SH-SY5Y (cell line): ENCODE results near the gene HSF2BP.

Experiments used
- GATA2 ChIP-seq: IDR thresholded peaks from 2 replicates; pipeline ENCODE4 v1.6.1; 2011; ENCODE audit warnings: mild to moderate bottlenecking, low read depth, low read length
- GATA3 ChIP-seq: IDR thresholded peaks from 2 replicates; pipeline ENCODE4 v1.6.1; 2011; ENCODE audit warnings: low read depth, mild to moderate bottlenecking, low read length, moderate library complexity

HSF2BP gene

DNA sequence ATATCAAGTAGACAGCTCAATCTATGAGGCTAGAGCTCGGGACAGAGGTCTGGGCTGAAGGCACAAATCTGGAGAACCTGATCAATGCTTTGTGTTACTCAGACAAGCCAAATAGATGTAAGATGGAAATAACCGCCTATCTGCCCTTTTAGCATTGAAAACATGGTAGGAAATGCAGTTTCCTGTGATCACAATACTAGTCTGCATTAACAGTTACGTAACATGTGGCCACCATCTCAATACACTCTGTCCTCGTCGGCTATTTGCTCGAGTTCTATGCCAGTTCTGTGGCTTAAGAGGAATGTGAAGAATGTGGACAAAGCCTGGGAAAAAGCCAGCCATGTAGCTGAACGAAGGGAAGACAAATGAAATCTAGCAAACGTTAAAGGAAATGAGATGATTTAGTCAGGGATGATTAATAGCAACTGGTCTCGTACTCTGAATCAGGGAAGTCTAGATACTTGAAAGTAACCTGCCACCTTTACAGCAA is 73.3 kb downstream of the HSF2BP start:
- TF ChIP-seq GATA2 (no peak), GATA3 (no peak)

DNA sequence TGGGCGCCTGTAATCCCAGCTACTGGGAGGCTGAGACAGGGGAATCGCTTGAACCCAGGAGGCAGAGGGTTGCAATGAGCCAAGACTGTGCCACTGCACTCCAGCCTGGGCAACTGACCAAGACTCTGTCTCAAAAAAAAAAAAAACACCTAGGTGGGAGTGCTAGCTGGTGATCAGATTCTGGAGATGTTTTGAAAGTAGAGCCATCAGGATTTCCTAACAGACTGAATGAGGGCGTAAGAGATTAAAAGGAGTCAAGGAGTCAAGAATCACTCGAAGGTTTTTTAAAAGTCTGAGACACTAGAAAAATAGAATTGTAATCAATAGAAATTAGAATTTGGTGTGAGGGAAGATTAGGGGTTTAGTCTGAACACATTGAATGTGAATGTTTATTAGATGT is 73.8 kb downstream of the HSF2BP start:
- TF ChIP-seq GATA3 (no peak), GATA2 (no peak)

DNA sequence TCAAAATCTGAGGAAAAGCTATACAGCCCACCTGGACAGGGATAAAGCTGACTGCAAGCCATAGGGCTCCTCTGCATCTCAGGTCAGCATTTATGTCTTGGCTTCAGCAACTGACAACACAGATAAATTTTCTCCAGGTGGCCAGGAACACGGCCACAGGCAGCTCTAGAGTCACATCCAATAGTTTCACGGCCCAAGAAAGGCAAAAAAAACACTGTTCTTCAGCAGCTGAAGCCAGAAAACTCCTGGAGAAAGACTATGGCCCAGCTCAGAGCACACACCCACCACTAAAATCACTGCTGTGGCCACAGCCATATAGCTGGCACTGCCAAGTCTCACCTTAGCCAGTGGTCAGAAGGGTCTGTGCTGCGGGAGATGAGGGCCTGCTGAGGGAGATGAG is 77.8 kb downstream of the HSF2BP start:
- TF ChIP-seq GATA3, result no peak
- no peak for TF ChIP-seq GATA2

DNA sequence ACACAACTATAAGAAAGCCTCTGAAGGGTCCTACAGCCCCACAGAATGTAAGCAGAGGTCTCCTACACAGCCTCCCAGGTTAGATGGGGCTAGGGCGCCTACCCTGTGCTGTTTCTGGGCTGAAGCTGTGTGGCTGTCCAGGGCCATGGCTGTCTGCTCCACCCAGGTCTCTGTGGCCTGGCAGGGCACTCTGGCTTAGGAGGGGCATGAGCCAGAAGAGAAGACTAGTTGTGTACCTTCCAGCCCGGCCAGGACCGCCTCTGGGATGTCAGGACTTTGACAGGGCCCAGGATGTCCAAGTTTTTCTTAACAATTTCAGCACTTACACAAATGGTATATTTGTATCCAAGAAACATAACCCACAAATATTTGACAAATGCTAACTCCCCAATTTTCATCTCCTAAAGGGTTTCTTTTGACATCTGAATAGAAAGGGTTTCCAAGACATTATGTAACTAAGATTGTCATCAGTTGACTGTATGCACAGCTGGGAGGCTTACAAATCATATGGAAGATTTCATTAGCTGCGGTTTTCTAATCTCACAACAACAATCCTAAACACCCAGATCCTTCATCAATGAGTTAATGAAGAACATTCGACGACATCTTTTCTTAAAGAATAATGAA is 80.5 kb downstream of the HSF2BP start:
- TF ChIP-seq GATA3, result no peak
- TF ChIP-seq GATA2, result no peak

DNA sequence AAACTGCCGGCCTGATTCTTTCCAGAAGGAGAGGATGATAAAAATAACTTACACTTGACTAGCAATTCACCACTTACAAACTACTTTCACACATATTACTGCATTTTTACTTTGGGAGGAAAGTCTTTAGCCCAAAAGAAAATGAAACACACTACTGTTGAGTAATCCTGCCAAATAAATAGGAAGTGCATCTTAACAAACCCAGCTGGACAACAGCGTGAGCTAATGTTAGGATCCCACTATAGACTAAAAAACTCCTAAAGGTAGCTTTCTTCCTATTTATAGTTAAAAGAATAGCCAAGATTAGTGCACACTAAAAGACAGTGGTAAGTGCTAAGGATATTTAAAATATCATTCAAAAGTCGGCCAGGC is 83.8 kb downstream of the HSF2BP start:
- TF ChIP-seq GATA2 (no peak), GATA3 (no peak)

DNA sequence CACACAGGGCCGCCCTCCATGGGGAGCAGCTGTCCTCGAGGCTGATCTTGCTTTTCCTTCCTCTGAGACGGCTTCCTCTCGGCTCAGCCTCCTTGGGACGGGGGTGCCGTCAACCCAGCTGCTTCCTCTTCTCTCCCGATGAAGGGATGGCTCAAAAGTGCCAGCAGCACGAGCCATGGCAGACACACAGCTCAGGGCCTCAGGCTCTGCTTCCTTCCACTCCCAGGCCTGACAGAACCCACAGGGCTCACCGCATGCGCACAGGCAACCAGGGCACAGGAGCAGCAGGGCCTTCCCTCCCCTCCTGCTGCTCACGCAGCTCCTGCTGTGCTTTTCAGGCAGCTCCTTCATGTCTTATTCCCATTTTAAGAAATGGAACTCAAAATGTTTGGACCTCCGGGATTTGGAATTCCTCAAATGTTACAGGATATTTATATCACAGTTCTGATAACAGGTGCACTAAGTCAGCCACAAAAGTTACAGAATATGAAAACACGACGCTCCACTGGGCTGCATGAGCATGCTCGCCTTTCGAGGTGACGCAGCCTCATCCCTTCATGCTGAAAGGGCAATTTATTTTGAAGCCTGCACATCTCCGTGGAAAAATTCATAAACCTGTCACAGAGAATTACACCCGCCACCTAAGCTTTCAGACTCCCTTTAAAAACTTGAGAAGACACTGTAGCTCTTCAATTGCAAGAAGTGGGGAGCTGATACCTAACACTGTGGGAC is 84.4 kb downstream of the HSF2BP start:
- TF ChIP-seq GATA3, result no peak
- TF ChIP-seq GATA2, result no peak

DNA sequence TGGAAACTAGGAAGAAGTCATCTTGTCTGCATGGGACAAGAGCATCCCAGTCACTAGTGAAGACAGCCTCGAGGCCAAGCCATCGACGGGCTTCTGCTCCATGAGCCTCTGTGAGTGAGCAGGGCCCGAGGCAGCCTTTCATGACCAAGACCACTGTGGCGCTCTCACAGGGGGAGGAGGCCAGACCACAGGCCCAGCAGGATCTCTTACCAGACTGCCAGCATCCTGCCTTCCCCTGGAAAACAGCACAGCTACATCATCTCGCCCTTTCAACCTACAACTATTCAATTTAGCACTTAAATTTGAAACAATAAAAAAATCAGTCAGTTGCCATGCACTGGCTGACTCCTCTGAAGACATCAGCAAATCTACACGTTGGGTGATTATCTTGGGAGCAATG is 85.4 kb downstream of the HSF2BP start:
- no peak for TF ChIP-seq GATA3
- no peak for TF ChIP-seq GATA2

DNA sequence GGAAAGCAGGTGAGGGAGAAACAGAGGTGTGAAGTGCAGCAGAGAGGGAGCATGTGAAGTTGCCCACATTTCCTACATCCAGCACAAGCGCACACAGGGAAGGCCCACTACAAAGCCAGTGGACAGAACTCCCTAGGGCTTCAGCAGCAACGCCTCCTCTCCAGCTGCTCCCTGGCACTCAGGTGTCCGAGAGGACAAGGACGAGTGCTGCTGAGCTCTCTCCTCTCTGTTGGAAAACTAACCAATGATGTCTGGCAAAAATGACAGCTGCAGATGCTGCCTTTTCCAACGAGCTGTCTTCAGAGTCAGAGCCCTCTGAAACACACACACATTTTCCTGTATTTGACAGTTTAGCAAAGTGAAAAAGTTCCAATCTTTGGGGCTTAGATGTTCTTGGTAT is 86.8 kb downstream of the HSF2BP start:
- TF ChIP-seq GATA2 (no peak), GATA3 (no peak)

DNA sequence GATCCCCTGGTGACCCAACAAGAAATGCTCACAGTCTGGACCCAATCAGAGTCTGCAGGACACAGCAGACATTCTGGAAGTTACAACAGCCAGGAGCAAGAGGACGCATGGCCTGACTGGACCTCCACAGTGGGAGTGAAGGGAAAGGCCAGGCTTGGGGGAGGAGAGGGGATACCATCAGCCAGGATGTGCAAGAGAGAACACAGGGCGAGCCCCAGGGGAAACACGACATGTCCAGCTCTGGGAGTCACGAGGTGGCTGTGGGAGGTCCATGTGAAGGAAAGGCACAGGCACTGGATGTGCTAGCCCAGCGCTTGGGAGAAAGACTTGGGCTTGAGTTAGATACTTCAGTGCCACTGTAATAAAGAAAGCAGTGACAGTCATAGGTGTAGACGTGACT is 87.3 kb downstream of the HSF2BP start:
- TF ChIP-seq GATA3, result no peak
- no peak for TF ChIP-seq GATA2
